LNCaP clone FGC (cell line): ENCODE measurements around the gene COL24A1.
A peak's percentile ranks its signal among the peaks of the same experiment; 100 is the strongest.
"Not testable (repeated sequence)": the region's sequence is repeated elsewhere in the genome, so short reads cannot be mapped to it uniquely, and the experiment has no call there.

Source experiments
- DNase-seq: peaks from one replicate; pipeline ENCODE4 v3.0.0-alpha.2; 2011; ENCODE audit warnings: low read depth
- H3K4me3 ChIP-seq: 2 replicates; pipeline ENCODE4 v1.5.1; 2011; ENCODE audit warnings: mild to moderate bottlenecking, low read depth, low read length, control low read depth
- CTCF ChIP-seq: IDR thresholded peaks from 2 replicates; pipeline ENCODE4 v1.5.1; 2012; ENCODE audit warnings: mild to moderate bottlenecking; ENCODE audit not compliant: control insufficient read depth, insufficient read depth; ENCODE audit errors: extremely low read depth

Gene COL24A1

GRCh38 chr1:86089765-86090164 lies 66.8 kb downstream of the COL24A1 start:
- no peak for DNase-seq
- TF ChIP-seq CTCF = no peak
- peak overlapping the region; percentile 21; the same call in 1 of the 2 replicates for H3K4me3 ChIP-seq

- no peak for DNase-seq
- no peak for TF ChIP-seq CTCF
- H3K4me3 ChIP-seq = no peak overlapping the region
Observed at GRCh38 chr1:86085741-86086409, 70.7 kb downstream of the COL24A1 start.

GRCh38 chr1:86084998-86085397 lies 71.6 kb downstream of the COL24A1 start:
- TF ChIP-seq CTCF = no peak
- no peak overlapping the region for H3K4me3 ChIP-seq
- no peak for DNase-seq

- DNase-seq = no peak
- TF ChIP-seq CTCF = no peak
- no peak overlapping the region for H3K4me3 ChIP-seq
Observed at GRCh38 chr1:86082183-86082582, 74.4 kb downstream of the COL24A1 start.

- not testable (repeated sequence) for DNase-seq, H3K4me3 ChIP-seq
Observed at GRCh38 chr1:86072474-86072873, 84.1 kb downstream of the COL24A1 start.

GRCh38 chr1:86071870-86072269 lies 84.7 kb downstream of the COL24A1 start:
- DNase-seq, H3K4me3 ChIP-seq: not testable (repeated sequence)

GRCh38 chr1:86069757-86070145 lies 86.8 kb downstream of the COL24A1 start:
- TF ChIP-seq CTCF = no peak
- no peak for DNase-seq
- H3K4me3 ChIP-seq = no peak overlapping the region
